GM23248 (cell line): Measurements from ENCODE around the gene HSPA6. TPM values are rescaled to one million over a fixed set of nuclear protein-coding genes. Genes with fewer than 3 reads are reported as not detected.
A peak's percentile ranks its signal among the peaks of the same experiment; 100 is the strongest.

ENCODE experiments used
- DNase-seq: peaks from one replicate; pipeline ENCODE4 v3.0.0-alpha.2; 2015
- H2AFZ ChIP-seq: fragments of 200-600 bp; sonication (generic); 2 replicates; pipeline ENCODE4 v1.6.1; 2016; ENCODE audit warnings: antibody characterized with exemption
- H3F3A ChIP-seq: fragments of 200-600 bp; sonication (generic); 2 replicates; pipeline ENCODE4 v1.6.1; 2016; ENCODE audit warnings: mild to moderate bottlenecking, antibody characterized with exemption, mixed run types; ENCODE audit not compliant: insufficient read depth
- H3K27ac ChIP-seq: fragments of 200-600 bp; sonication (generic); 2 replicates; pipeline ENCODE4 v1.5.1; 2016; ENCODE audit warnings: mild to moderate bottlenecking
- H3K27me3 ChIP-seq: fragments of 200-600 bp; sonication (generic); replicated peaks from 2 replicates; pipeline ENCODE4 v1.6.1; 2016; ENCODE audit warnings: mild to moderate bottlenecking; ENCODE audit not compliant: insufficient read depth
- H3K36me3 ChIP-seq: fragments of 200-600 bp; sonication (generic); 2 replicates; pipeline ENCODE4 v1.6.1; 2016; ENCODE audit warnings: low read depth, mild to moderate bottlenecking
- H3K4me1 ChIP-seq: fragments of 200-600 bp; sonication (generic); 2 replicates; pipeline ENCODE4 v1.6.1; 2016; ENCODE audit warnings: mild to moderate bottlenecking; ENCODE audit not compliant: insufficient read depth
- H3K4me2 ChIP-seq: fragments of 200-600 bp; sonication (generic); one replicate; pipeline ENCODE4 v1.6.1; 2016; ENCODE audit warnings: mild to moderate bottlenecking; ENCODE audit not compliant: unreplicated experiment
- H3K4me3 ChIP-seq: fragments of 200-600 bp; sonication (generic); 2 replicates; pipeline ENCODE4 v1.5.1; 2016; ENCODE audit warnings: mild to moderate bottlenecking
- H3K79me2 ChIP-seq: fragments of 200-600 bp; sonication (generic); 2 replicates; pipeline ENCODE4 v1.6.1; 2016; ENCODE audit warnings: mild to moderate bottlenecking; ENCODE audit not compliant: insufficient read depth
- H3K9ac ChIP-seq: fragments of 200-600 bp; sonication (generic); 2 replicates; pipeline ENCODE4 v1.6.1; 2016; ENCODE audit warnings: mild to moderate bottlenecking
- H3K9me2 ChIP-seq: fragments of 200-600 bp; sonication (generic); 2 replicates; pipeline ENCODE4 v1.6.1; 2016; ENCODE audit warnings: mixed run types, mild to moderate bottlenecking, moderate library complexity; ENCODE audit not compliant: insufficient read depth
- H3K9me3 ChIP-seq: fragments of 200-600 bp; sonication (generic); one replicate; pipeline ENCODE4 v1.6.1; 2017; ENCODE audit warnings: low read depth
- H4K20me1 ChIP-seq: fragments of 200-600 bp; sonication (generic); 2 replicates; pipeline ENCODE4 v1.6.0; 2016; ENCODE audit not compliant: insufficient read depth
- EZH2 ChIP-seq: fragments of 200-600 bp; sonication (generic); IDR thresholded peaks from 2 replicates; pipeline ENCODE4 v1.6.1; 2018; ENCODE audit warnings: antibody characterized with exemption, mild to moderate bottlenecking; ENCODE audit not compliant: insufficient read depth, poor library complexity, severe bottlenecking
- EZH2phosphoT487 ChIP-seq: fragments of 200-600 bp; sonication (generic); IDR thresholded peaks from 2 replicates; pipeline ENCODE4 v1.6.1; 2018; ENCODE audit warnings: antibody characterized with exemption, moderate library complexity, mild to moderate bottlenecking, low read depth; ENCODE audit not compliant: insufficient read depth
- WGBS, 2 experiments: methylation state at CpG; one replicate each; pipeline ENCODE4 v1.1.6; 2015 to 2017; ENCODE audit warnings: low lambda C conversion rate in 2 of 2, low coverage in 1 of 2; ENCODE audit errors: missing lambda C conversion rate in 2 of 2; 5-methylcytosine and 5-hydroxymethylcytosine counted together
- in situ Hi-C: fragments of 300-500 bp; cut with MboI; formaldehyde crosslinking; loops from 2 replicates; pipeline ENCODE4 v1.15.0; 2020
- polyA plus RNA-seq: library from polyadenylated mRNA; unstranded; fragments of >200 nt; fragmentation: Nextera tagmentation; extraction: Ambion mirVana; gene quantifications from 2 replicates; pipeline ENCODE4 v1.2.1, GENCODE V29; 2016
- total RNA-seq: library from RNA; depleted of rRNA; stranded (reverse); fragments of >200 nt; shearing (Covaris generic); gene quantifications from 2 replicates; pipeline ENCODE4 v1.2.3, GENCODE V29; 2014

HSPA6 gene
- total and polyA plus RNA-seq, 2 experiments from 2014 or later = 0.13 TPM; not detected in 1

GRCh38 chr1:161505686-161506085 lies 18.7 kb upstream of the HSPA6 start:
- no peaks in the 10 kb centered on the region for H3K27me3 ChIP-seq
- 95 to 96% methylated on average over 6 of the region's 6 CpGs for WGBS, 2 experiments
- no peaks in the 10 kb centered on the region for H4K20me1 ChIP-seq
- DNase-seq = no peak
- no peaks in the 10 kb centered on the region for H3K79me2 ChIP-seq
- H3K4me3 ChIP-seq = no peak overlapping the region
- in situ Hi-C loops = no loop called here
- H3K36me3 ChIP-seq = no peaks in the 10 kb centered on the region
- H3K9me2 ChIP-seq = no peaks in the 10 kb centered on the region
- no peak overlapping the region for H3K4me2 ChIP-seq
- no peak for TF ChIP-seq EZH2phosphoT487
- no peak for TF ChIP-seq EZH2
- H2AFZ ChIP-seq = peak overlapping the region; percentile 16; the same call in 1 of the 2 replicates
- no peaks in the 10 kb centered on the region for H3K9me3 ChIP-seq
- H3F3A ChIP-seq = no peaks in the 10 kb centered on the region
- no peak overlapping the region for H3K9ac ChIP-seq
- H3K4me1 ChIP-seq = peaks cover 5% of the 10 kb centered on the region; the same call in 1 of the 2 replicates
- H3K27ac ChIP-seq = no peak overlapping the region

- Histone ChIP-seq H3K9me2 (no peaks in the 10 kb centered on the region), H2AFZ (0 out of 2 replicates have a peak overlapping the region, but pooled peaks have one; percentile 19), H3K27ac (no peak overlapping the region), H3K79me2 (no peaks in the 10 kb centered on the region), H3F3A (no peaks in the 10 kb centered on the region), H3K4me3 (no peak overlapping the region), H4K20me1 (no peaks in the 10 kb centered on the region), H3K4me2 (no peak overlapping the region), H3K9me3 (no peaks in the 10 kb centered on the region), H3K27me3 (no peaks in the 10 kb centered on the region), H3K9ac (no peak overlapping the region), H3K4me1 (peaks cover 5% of the 10 kb centered on the region; the same call in 1 of the 2 replicates), H3K36me3 (no peaks in the 10 kb centered on the region)
- TF ChIP-seq EZH2 = no peak
- TF ChIP-seq EZH2phosphoT487 = no peak
- peak; percentile 74 for DNase-seq
- whole genome bisulfite sequencing, 2 experiments = 52 to 53% methylated on average over 15 of the region's 15 CpGs
- in situ Hi-C loops = no loop called here
Measured at GRCh38 chr1:161506336-161507223, 17.8 kb upstream of the HSPA6 start.

GRCh38 chr1:161510477-161510876 lies 13.9 kb upstream of the HSPA6 start:
- Histone ChIP-seq H3K9me3 (no peaks in the 10 kb centered on the region), H3K27me3 (no peaks in the 10 kb centered on the region), H3K36me3 (no peaks in the 10 kb centered on the region), H3K27ac (no peak overlapping the region), H3K4me3 (no peak overlapping the region), H3K4me2 (no peak overlapping the region), H3K9me2 (no peaks in the 10 kb centered on the region), H3K9ac (no peak overlapping the region), H3F3A (peaks cover 6% of the 10 kb centered on the region; the same call in 1 of the 2 replicates), H3K4me1 (peaks cover 17% of the 10 kb centered on the region), H4K20me1 (no peaks in the 10 kb centered on the region), H2AFZ (no peak overlapping the region), H3K79me2 (no peaks in the 10 kb centered on the region)
- TF ChIP-seq EZH2phosphoT487 (no peak), EZH2 (no peak)
- WGBS, 2 experiments = 63 to 73% methylated on average over 3 of the region's 3 CpGs
- DNase-seq = no peak
- in situ Hi-C loops = no loop called here

GRCh38 chr1:161511018-161511755 lies 13.2 kb upstream of the HSPA6 start:
- no peak for DNase-seq
- no peak overlapping the region for H3K4me2 ChIP-seq
- H3K4me3 ChIP-seq = no peak overlapping the region
- no peaks in the 10 kb centered on the region for H3K9me2 ChIP-seq
- no peak overlapping the region for H3K9ac ChIP-seq
- no peaks in the 10 kb centered on the region for H3K27me3 ChIP-seq
- H3K36me3 ChIP-seq = no peaks in the 10 kb centered on the region
- H4K20me1 ChIP-seq = no peaks in the 10 kb centered on the region
- no peak overlapping the region for H2AFZ ChIP-seq
- 87 to 94% methylated on average over 5 of the region's 5 CpGs for WGBS, 2 experiments
- in situ Hi-C loops = no loop called here
- TF ChIP-seq EZH2phosphoT487 (no peak), EZH2 (no peak)
- no peaks in the 10 kb centered on the region for H3K9me3 ChIP-seq
- H3K79me2 ChIP-seq = no peaks in the 10 kb centered on the region
- peaks cover 21% of the 10 kb centered on the region for H3K4me1 ChIP-seq
- peaks cover 6% of the 10 kb centered on the region; the same call in 1 of the 2 replicates for H3F3A ChIP-seq
- no peak overlapping the region for H3K27ac ChIP-seq
